ENCODE results near the gene FAM204A.

DNA sequence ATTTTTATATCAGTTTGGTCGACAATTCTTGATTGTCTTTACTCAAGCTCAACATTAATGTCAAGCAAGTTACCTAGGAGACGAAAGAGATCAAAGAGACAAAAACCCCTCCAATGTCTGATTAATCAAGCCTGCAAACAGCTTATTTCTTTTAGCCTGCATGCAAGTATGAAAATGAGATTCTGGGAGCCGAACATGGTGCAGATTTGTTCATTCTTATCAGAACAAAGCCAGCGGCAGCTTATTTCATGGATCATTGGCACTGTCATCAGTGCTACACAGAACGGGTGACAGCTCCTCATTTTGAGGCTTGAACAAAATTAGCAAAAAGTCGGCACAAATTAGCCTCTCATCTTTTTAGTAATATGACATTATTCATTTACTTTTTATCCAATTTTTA lies 26.5 kb downstream of the FAM204A start:
- TF ChIP-seq, protein P1, sequence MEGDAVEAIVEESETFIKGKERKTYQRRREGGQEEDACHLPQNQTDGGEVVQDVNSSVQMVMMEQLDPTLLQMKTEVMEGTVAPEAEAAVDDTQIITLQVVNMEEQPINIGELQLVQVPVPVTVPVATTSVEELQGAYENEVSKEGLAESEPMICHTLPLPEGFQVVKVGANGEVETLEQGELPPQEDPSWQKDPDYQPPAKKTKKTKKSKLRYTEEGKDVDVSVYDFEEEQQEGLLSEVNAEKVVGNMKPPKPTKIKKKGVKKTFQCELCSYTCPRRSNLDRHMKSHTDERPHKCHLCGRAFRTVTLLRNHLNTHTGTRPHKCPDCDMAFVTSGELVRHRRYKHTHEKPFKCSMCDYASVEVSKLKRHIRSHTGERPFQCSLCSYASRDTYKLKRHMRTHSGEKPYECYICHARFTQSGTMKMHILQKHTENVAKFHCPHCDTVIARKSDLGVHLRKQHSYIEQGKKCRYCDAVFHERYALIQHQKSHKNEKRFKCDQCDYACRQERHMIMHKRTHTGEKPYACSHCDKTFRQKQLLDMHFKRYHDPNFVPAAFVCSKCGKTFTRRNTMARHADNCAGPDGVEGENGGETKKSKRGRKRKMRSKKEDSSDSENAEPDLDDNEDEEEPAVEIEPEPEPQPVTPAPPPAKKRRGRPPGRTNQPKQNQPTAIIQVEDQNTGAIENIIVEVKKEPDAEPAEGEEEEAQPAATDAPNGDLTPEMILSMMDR (conservative IDR thresholded peaks at IDR 0.05; ENCODE audit: low read depth, low read length), result no peak
- TF ChIP-seq EZH2 (IDR thresholded peaks at IDR 0.05; ENCODE audit: low read length, unreplicated experiment) (no peak), EZH2phosphoT487 (IDR thresholded peaks at IDR 0.05; ENCODE audit: borderline replicate concordance, low read length) (no peak)
